Activated CD4-positive, alpha-beta T cell treated with anti-CD3 and anti-CD28 coated beads, Interleukin-2, amount 50 U/mL, for 1 hour (primary cell): Measurements from ENCODE around the gene RWDD2A.
A peak's percentile ranks its signal among the peaks of the same experiment; 100 is the strongest.

Experiments
- DNase-seq: peaks from one replicate; pipeline ENCODE4 v3.0.0-alpha.2; 2020

The RWDD2A gene

GRCh38 chr6:83199173-83199862 lies 6.2 kb downstream of the RWDD2A start:
- no peak for DNase-seq

- DNase-seq, result no peak
Measured at GRCh38 chr6:83199863-83200225, 6.7 kb downstream of the RWDD2A start.

GRCh38 chr6:83202031-83202430 lies 8.9 kb downstream of the RWDD2A start:
- no peak for DNase-seq

GRCh38 chr6:83215131-83216047 lies 22.2 kb downstream of the RWDD2A start:
- peak; percentile 44 for DNase-seq

- DNase-seq, result no peak
Measured at GRCh38 chr6:83216806-83217205, 23.6 kb downstream of the RWDD2A start.

GRCh38 chr6:83218646-83219045 lies 25.5 kb downstream of the RWDD2A start:
- DNase-seq, result no peak

- DNase-seq, result no peak
Measured at GRCh38 chr6:83220121-83220520, 27.0 kb downstream of the RWDD2A start.

GRCh38 chr6:83221276-83221675 lies 28.1 kb downstream of the RWDD2A start:
- no peak for DNase-seq

- DNase-seq, result no peak
Measured at GRCh38 chr6:83221889-83222479, 28.8 kb downstream of the RWDD2A start.

GRCh38 chr6:83226517-83226916 lies 33.4 kb downstream of the RWDD2A start:
- DNase-seq, result no peak

- no peak for DNase-seq
Measured at GRCh38 chr6:83231146-83231545, 38.0 kb downstream of the RWDD2A start.

- DNase-seq, result no peak
Measured at GRCh38 chr6:83247471-83247870, 54.3 kb downstream of the RWDD2A start.
